Upper lobe of right lung (tissue), 1 donor: ENCODE data around the gene BOC. TPM values are rescaled to one million over a fixed set of nuclear protein-coding genes. Genes with fewer than 3 reads are reported as not detected.

Experiments
- ATAC-seq: fragments of 200-7000 bp; cut with Tn5 transposase; one replicate; pipeline ENCODE4 v1.9.1; 2020; ENCODE audit warnings: mild to moderate bottlenecking, moderate library complexity
- DNase-seq: peaks from one replicate; pipeline ENCODE4 v3.0.0-alpha.2; 2020
- H3K27ac ChIP-seq: fragments of 200-600 bp; one replicate; pipeline ENCODE4 v1.8.0; 2022
- H3K27me3 ChIP-seq: fragments of 200-600 bp; one replicate; pipeline ENCODE4 v1.8.0; 2022; ENCODE audit warnings: mild to moderate bottlenecking
- H3K36me3 ChIP-seq: fragments of 200-600 bp; one replicate; pipeline ENCODE4 v1.8.0; 2022
- H3K4me1 ChIP-seq: fragments of 200-600 bp; one replicate; pipeline ENCODE4 v1.8.0; 2022
- H3K4me3 ChIP-seq: fragments of 200-600 bp; one replicate; pipeline ENCODE4 v1.8.0; 2022; ENCODE audit warnings: mild to moderate bottlenecking
- H3K9me3 ChIP-seq: fragments of 200-600 bp; one replicate; pipeline ENCODE4 v1.8.0; 2022
- intact Hi-C: fragments of 100-400 bp; cut with DNase I; formaldehyde crosslinking; loops from one replicate; pipeline ENCODE4 v1.11.0; 2022
- total RNA-seq: library from RNA; stranded (reverse); fragmentation: NEBNext Ultra II Directional; extraction: Animal tissue kit (Norgen Biotek cat#: 25700); gene quantifications from one replicate; pipeline ENCODE4 v1.2.1, GENCODE V29; 2021
- TF ChIP-seq, protein P1 (sequence below): fragments of 200-600 bp; IDR thresholded peaks from one replicate; pipeline ENCODE4 v1.8.0; 2022; ENCODE audit warnings: antibody characterized with exemption
- donor health status: DM: no; HTN: yes; CAD: no; lungs with severe emphysema.

BOC gene
- total RNA-seq, 1 donor from 2014 or later = 6.1 TPM

GRCh38 chr3:113183748-113184661 is 27.4 kb upstream of the BOC start:
- intact Hi-C loops = no loop called here
- Histone ChIP-seq H3K36me3 (no peaks in the 10 kb centered on the region), H3K27ac (no peak overlapping the region), H3K9me3 (no peaks in the 10 kb centered on the region), H3K4me1 (no peaks in the 10 kb centered on the region), H3K27me3 (no peaks in the 10 kb centered on the region), H3K4me3 (no peak overlapping the region)
- DNase-seq (no peak), ATAC-seq (no peak)
- TF ChIP-seq, protein P1, sequence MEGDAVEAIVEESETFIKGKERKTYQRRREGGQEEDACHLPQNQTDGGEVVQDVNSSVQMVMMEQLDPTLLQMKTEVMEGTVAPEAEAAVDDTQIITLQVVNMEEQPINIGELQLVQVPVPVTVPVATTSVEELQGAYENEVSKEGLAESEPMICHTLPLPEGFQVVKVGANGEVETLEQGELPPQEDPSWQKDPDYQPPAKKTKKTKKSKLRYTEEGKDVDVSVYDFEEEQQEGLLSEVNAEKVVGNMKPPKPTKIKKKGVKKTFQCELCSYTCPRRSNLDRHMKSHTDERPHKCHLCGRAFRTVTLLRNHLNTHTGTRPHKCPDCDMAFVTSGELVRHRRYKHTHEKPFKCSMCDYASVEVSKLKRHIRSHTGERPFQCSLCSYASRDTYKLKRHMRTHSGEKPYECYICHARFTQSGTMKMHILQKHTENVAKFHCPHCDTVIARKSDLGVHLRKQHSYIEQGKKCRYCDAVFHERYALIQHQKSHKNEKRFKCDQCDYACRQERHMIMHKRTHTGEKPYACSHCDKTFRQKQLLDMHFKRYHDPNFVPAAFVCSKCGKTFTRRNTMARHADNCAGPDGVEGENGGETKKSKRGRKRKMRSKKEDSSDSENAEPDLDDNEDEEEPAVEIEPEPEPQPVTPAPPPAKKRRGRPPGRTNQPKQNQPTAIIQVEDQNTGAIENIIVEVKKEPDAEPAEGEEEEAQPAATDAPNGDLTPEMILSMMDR = no peak

DNA sequence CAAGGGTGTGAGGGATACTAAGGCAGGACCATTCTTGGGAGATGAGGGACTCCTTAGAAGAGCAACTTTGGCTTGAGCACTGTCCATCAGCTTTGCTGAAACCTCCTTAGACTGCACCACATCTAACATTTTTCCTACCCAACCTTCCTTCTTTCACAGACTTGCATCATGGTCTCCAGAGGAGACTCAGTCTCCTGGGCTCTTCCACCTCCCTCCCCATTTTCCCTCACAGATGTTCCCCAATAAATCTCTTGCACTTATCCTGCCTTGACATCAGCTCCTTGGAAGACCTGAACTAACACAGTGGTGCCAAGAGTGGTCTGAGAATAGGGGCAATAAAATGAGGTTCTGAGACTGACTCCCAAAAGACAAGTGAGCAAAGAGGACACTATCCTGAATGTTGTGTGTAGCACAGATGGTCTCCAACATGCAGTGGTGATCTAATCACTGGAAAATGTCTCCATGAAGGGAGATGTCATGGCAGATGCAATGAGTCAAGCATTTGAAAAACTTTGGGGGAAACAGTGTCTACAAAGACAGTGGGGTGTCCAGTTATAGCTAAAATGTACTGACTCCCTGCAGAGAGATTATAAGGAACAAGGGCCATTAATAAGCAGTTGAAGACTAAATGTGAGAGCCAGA is 26.0 kb upstream of the BOC start:
- no peaks in the 10 kb centered on the region for H3K9me3 ChIP-seq
- no peak overlapping the region for H3K27ac ChIP-seq
- TF ChIP-seq, protein P1 = no peak
- no peaks in the 10 kb centered on the region for H3K4me1 ChIP-seq
- no peaks in the 10 kb centered on the region for H3K36me3 ChIP-seq
- no peak overlapping the region for H3K4me3 ChIP-seq
- ATAC-seq = no peak
- intact Hi-C loops = no loop called here
- no peak for DNase-seq
- no peaks in the 10 kb centered on the region for H3K27me3 ChIP-seq

- intact Hi-C loops = no loop called here
- TF ChIP-seq, protein P1 = no peak
- Histone ChIP-seq H3K27ac (no peak overlapping the region), H3K4me3 (no peak overlapping the region), H3K36me3 (no peaks in the 10 kb centered on the region), H3K4me1 (no peaks in the 10 kb centered on the region), H3K9me3 (no peaks in the 10 kb centered on the region), H3K27me3 (no peaks in the 10 kb centered on the region)
- DNase-seq = no peak
- no peak for ATAC-seq
Observed at GRCh38 chr3:113186566-113186965, 24.8 kb upstream of the BOC start.

DNA sequence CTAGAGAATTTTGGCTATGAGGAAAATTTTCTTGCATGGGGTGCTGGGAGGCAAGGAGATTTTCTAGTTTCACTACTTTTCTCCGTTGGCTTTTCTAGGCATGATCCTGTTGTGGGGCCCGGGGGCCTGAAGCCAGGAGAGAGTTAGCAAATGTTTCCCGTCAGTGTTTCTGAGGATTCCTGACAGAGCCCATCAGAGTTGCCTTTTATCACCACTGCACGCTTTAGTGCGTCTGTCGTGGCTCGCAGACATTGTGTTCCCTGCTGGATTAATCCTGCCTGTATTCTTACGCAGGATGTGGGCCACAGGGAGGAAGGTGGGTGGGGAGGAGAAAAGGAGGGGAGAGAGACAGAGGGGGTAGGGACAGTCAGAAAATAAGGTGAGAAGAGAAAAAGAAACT is 18.1 kb upstream of the BOC start:
- Histone ChIP-seq H3K27me3 (no peaks in the 10 kb centered on the region), H3K4me1 (no peaks in the 10 kb centered on the region), H3K36me3 (no peaks in the 10 kb centered on the region), H3K4me3 (no peak overlapping the region), H3K9me3 (no peaks in the 10 kb centered on the region), H3K27ac (no peak overlapping the region)
- DNase-seq (no peak), ATAC-seq (no peak)
- TF ChIP-seq, protein P1 = no peak
- intact Hi-C loops = no loop called here

GRCh38 chr3:113193719-113194118 is 17.6 kb upstream of the BOC start:
- ATAC-seq = no peak
- no peaks in the 10 kb centered on the region for H3K27me3 ChIP-seq
- TF ChIP-seq, protein P1 = no peak
- no peak for DNase-seq
- H3K4me1 ChIP-seq = no peaks in the 10 kb centered on the region
- no peaks in the 10 kb centered on the region for H3K9me3 ChIP-seq
- H3K36me3 ChIP-seq = no peaks in the 10 kb centered on the region
- intact Hi-C loops = no loop called here
- no peak overlapping the region for H3K4me3 ChIP-seq
- no peak overlapping the region for H3K27ac ChIP-seq
